T-helper 2 cell treated with Interferon-gamma antibody and Interleukin-4, amounts not matched to agents 5 μg/mL and 100 μg/mL, for 36 hours (primary cell): ENCODE data around the gene PCDHB6.
"Not testable (repeated sequence)": the region's sequence is repeated elsewhere in the genome, so short reads cannot be mapped to it uniquely, and the experiment has no call there.

Experiments
- DNase-seq: peaks from one replicate; pipeline ENCODE4 v3.0.0; 2021; ENCODE audit warnings: low spot score
- H3K27ac Mint-ChIP-seq: one replicate; pipeline ENCODE4 v1.8.0; 2021; ENCODE audit warnings: mild to moderate bottlenecking, mixed read lengths
- H3K27me3 Mint-ChIP-seq: one replicate; pipeline ENCODE4 v1.8.0; 2021; ENCODE audit warnings: low read depth, mixed read lengths
- H3K36me3 Mint-ChIP-seq: one replicate; pipeline ENCODE4 v1.8.0; 2021; ENCODE audit warnings: low read depth, mixed read lengths
- H3K4me1 Mint-ChIP-seq: one replicate; pipeline ENCODE4 v1.8.0; 2021; ENCODE audit warnings: low read depth, mixed read lengths
- H3K4me3 Mint-ChIP-seq: one replicate; pipeline ENCODE4 v1.8.0; 2022; ENCODE audit warnings: mild to moderate bottlenecking, moderate library complexity, mixed read lengths
- H3K9me3 Mint-ChIP-seq: one replicate; pipeline ENCODE4 v1.8.0; 2021; ENCODE audit warnings: mixed read lengths

Gene PCDHB6

GRCh38 chr5:141149812-141150211, at the start of gene PCDHB6:
TSS of gene PCDHB6 (plus strand) at chr5:141150057. CDS start at chr5:141150258, 201 bp downstream.
- Mint-ChIP-seq H3K27me3 (no peaks in the 10 kb centered on the region), H3K36me3 (peaks cover 3% of the 10 kb centered on the region), H3K27ac (no peak within 1 kb of the TSS), H3K4me3 (no peak within 1 kb of the TSS), H3K9me3 (peaks cover 37% of the 10 kb centered on the region), H3K4me1 (no peaks in the 10 kb centered on the region)
- no peak for DNase-seq

GRCh38 chr5:141100243-141100805, 49.5 kb upstream of the PCDHB6 start, which contains the start of gene PCDHB3:
TSS of gene PCDHB3 (plus strand) at chr5:141100473. CDS start at chr5:141100650, 177 bp downstream.
- no peak for DNase-seq
- H3K4me3 Mint-ChIP-seq, result no peak within 1 kb of the TSS
- no peaks in the 10 kb centered on the region for H3K4me1 Mint-ChIP-seq
- H3K36me3 Mint-ChIP-seq, result no peaks in the 10 kb centered on the region
- H3K27me3 Mint-ChIP-seq, result no peaks in the 10 kb centered on the region
- no peak within 1 kb of the TSS for H3K27ac Mint-ChIP-seq
- H3K9me3 Mint-ChIP-seq, result peaks cover 32% of the 10 kb centered on the region

GRCh38 chr5:141101059-141101458, 48.8 kb upstream of the PCDHB6 start:
- Mint-ChIP-seq H3K9me3 (peaks cover 29% of the 10 kb centered on the region), H3K4me1 (no peaks in the 10 kb centered on the region), H3K4me3 (no peak overlapping the region), H3K36me3 (no peaks in the 10 kb centered on the region), H3K27me3 (no peaks in the 10 kb centered on the region), H3K27ac (no peak overlapping the region)
- no peak for DNase-seq

GRCh38 chr5:141102070-141102469, 47.8 kb upstream of the PCDHB6 start:
- not testable (repeated sequence) for H3K36me3 Mint-ChIP-seq, H3K4me1 Mint-ChIP-seq, H3K27me3 Mint-ChIP-seq, H3K4me3 Mint-ChIP-seq, DNase-seq, H3K27ac Mint-ChIP-seq
- peaks cover 30% of the 10 kb centered on the region for H3K9me3 Mint-ChIP-seq

DNA sequence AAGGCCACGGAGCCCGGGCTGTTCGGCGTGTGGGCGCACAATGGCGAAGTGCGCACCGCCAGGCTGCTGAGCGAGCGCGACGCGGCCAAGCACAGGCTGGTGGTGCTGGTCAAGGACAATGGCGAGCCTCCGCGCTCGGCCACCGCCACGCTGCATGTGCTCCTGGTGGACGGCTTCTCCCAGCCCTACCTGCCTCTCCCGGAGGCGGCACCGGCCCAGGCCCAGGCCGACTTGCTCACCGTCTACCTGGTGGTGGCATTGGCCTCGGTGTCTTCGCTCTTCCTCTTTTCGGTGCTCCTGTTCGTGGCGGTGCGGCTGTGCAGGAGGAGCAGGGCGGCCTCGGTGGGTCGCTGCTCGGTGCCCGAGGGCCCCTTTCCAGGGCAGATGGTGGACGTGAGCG, 47.4 kb upstream of the PCDHB6 start:
- not testable (repeated sequence) for H3K36me3 Mint-ChIP-seq, H3K27me3 Mint-ChIP-seq, DNase-seq, H3K4me1 Mint-ChIP-seq, H3K4me3 Mint-ChIP-seq, H3K27ac Mint-ChIP-seq
- peaks cover 34% of the 10 kb centered on the region for H3K9me3 Mint-ChIP-seq

DNA sequence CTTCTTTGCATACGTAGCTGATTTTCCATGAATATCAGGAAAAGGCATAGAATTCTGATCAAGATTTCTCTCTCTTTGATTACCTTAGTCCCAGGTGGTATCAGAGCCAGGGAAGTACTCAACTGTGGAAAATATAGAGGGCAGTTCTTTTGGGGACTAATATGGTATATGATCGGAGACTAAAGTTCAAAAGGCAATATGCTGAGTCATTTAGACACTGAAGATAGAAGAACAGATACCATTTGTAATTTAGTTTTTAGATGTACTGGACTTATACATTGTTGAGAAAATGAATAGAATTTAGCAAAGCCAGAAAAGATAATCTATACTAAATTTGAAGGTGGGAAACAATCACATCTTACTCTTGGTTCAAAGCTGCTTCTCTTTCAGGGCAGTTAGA, 44.5 kb upstream of the PCDHB6 start:
- no peaks in the 10 kb centered on the region for H3K4me1 Mint-ChIP-seq
- no peak overlapping the region for H3K27ac Mint-ChIP-seq
- no peak overlapping the region for H3K4me3 Mint-ChIP-seq
- no peaks in the 10 kb centered on the region for H3K36me3 Mint-ChIP-seq
- H3K27me3 Mint-ChIP-seq, result no peaks in the 10 kb centered on the region
- no peak for DNase-seq
- H3K9me3 Mint-ChIP-seq, result peaks cover 29% of the 10 kb centered on the region

GRCh38 chr5:141119250-141119649, 30.6 kb upstream of the PCDHB6 start:
- H3K4me3 Mint-ChIP-seq, result no peak overlapping the region
- no peaks in the 10 kb centered on the region for H3K4me1 Mint-ChIP-seq
- H3K36me3 Mint-ChIP-seq, result no peaks in the 10 kb centered on the region
- no peaks in the 10 kb centered on the region for H3K27me3 Mint-ChIP-seq
- DNase-seq, result no peak
- peaks cover 36% of the 10 kb centered on the region for H3K9me3 Mint-ChIP-seq
- no peak overlapping the region for H3K27ac Mint-ChIP-seq

- no peak for DNase-seq
Measured at GRCh38 chr5:141121563-141121962, 28.3 kb upstream of the PCDHB6 start, which contains the start of gene PCDHB4. TSS of gene PCDHB4 (plus strand) at chr5:141121818. CDS start at chr5:141121999, 181 bp downstream.

GRCh38 chr5:141121985-141122384, 27.9 kb upstream of the PCDHB6 start:
- DNase-seq, result no peak
- Mint-ChIP-seq H3K27ac (no peak overlapping the region), H3K4me1 (no peaks in the 10 kb centered on the region), H3K9me3 (peaks cover 16% of the 10 kb centered on the region), H3K4me3 (no peak overlapping the region), H3K27me3 (no peaks in the 10 kb centered on the region), H3K36me3 (no peaks in the 10 kb centered on the region)

More at GRCh38 chr5:141121563-141121962, 28.3 kb upstream of the PCDHB6 start, which contains the start of gene PCDHB4:
- Mint-ChIP-seq H3K9me3 (peaks cover 19% of the 10 kb centered on the region), H3K36me3 (no peaks in the 10 kb centered on the region), H3K4me3 (no peak within 1 kb of the TSS), H3K4me1 (no peaks in the 10 kb centered on the region), H3K27ac (no peak within 1 kb of the TSS), H3K27me3 (no peaks in the 10 kb centered on the region)

- H3K36me3 Mint-ChIP-seq, H3K27me3 Mint-ChIP-seq, DNase-seq, H3K27ac Mint-ChIP-seq, H3K4me1 Mint-ChIP-seq, H3K4me3 Mint-ChIP-seq: not testable (repeated sequence)
- H3K9me3 Mint-ChIP-seq, result peaks cover 16% of the 10 kb centered on the region
Measured at GRCh38 chr5:141123396-141124135, 26.3 kb upstream of the PCDHB6 start.

DNA sequence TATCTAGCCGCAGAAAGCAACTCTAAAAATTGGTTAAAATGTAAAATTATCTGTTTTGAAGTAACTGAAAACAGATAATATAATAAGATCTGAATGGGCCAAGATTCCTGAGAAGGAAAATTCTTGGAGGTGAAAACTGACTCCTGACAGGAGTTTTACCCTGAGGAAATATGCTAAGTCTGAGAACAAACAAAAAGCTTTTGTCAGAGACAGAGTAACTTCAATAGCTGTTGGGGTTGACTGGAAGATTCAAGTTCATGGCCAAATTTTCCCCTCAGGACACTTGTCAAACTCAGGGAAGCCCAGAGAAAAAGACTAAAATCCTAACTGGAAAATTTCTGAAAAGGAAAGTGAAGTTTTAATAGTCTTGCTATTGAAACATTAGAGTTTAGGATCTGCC, 22.6 kb upstream of the PCDHB6 start:
- no peaks in the 10 kb centered on the region for H3K4me1 Mint-ChIP-seq
- no peaks in the 10 kb centered on the region for H3K36me3 Mint-ChIP-seq
- DNase-seq, result no peak
- H3K9me3 Mint-ChIP-seq, result peaks cover 13% of the 10 kb centered on the region
- H3K27ac Mint-ChIP-seq, result no peak overlapping the region
- H3K27me3 Mint-ChIP-seq, result no peaks in the 10 kb centered on the region
- H3K4me3 Mint-ChIP-seq, result no peak overlapping the region

DNA sequence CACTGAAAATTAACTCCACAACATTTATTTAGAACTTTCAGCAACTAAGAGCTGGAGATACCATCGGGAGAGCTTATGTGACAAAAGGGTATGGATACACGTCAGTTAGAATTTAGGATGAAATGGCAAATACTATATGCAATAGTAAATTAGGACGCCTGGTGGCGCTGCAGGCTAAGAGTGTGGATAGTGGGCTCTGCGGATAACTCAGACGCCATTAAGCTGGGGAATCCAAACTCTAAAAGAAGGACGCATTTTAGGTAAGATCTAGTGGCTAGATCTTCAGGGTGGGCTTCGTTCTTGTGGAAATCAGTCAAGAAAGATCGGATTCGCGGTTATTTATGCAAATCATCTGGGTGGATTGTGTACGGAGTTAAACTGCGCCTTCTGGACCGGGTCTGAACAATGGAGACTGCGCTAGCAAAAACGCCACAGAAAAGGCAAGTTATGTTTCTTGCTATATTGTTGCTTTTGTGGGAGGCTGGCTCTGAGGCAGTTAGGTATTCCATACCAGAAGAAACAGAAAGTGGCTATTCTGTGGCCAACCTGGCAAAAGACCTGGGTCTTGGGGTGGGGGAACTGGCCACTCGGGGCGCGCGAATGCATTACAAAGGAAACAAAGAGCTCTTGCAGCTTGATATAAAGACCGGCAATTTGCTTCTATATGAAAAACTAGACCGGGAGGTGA, 14.7 kb upstream of the PCDHB6 start, which contains the start of gene PCDHB5:
Gene PCDHB5, plus strand, starts transcription at position 177 of the 688 bp plus-strand sequence. Its CDS starts 229 bp downstream, at position 406.
- H3K36me3 Mint-ChIP-seq, result peaks cover 2% of the 10 kb centered on the region
- no peak for DNase-seq
- peak within 1 kb of the TSS; percentile 20 for H3K4me3 Mint-ChIP-seq
- peaks cover 35% of the 10 kb centered on the region for H3K9me3 Mint-ChIP-seq
- H3K4me1 Mint-ChIP-seq, result no peaks in the 10 kb centered on the region
- H3K27ac Mint-ChIP-seq, result no peak within 1 kb of the TSS
- no peaks in the 10 kb centered on the region for H3K27me3 Mint-ChIP-seq

GRCh38 chr5:141135718-141136266, 14.1 kb upstream of the PCDHB6 start:
- H3K27ac Mint-ChIP-seq, result no peak overlapping the region
- peak overlapping the region; percentile 20 for H3K4me3 Mint-ChIP-seq
- H3K9me3 Mint-ChIP-seq, result peaks cover 35% of the 10 kb centered on the region
- peaks cover 2% of the 10 kb centered on the region for H3K36me3 Mint-ChIP-seq
- no peaks in the 10 kb centered on the region for H3K4me1 Mint-ChIP-seq
- no peaks in the 10 kb centered on the region for H3K27me3 Mint-ChIP-seq
- no peak for DNase-seq

DNA sequence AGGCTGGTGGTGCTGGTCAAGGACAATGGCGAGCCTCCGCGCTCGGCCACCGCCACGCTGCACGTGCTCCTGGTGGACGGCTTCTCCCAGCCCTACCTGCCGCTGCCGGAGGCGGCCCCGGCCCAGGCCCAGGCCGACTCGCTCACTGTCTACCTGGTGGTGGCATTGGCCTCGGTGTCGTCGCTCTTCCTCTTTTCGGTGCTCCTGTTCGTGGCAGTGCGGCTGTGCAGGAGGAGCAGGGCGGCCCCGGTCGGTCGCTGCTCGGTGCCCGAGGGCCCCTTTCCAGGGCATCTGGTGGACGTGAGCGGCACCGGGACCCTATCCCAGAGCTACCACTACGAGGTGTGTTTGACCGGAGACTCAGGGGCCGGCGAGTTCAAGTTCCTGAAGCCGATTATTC, 12.5 kb upstream of the PCDHB6 start:
- not testable (repeated sequence) for H3K27ac Mint-ChIP-seq, H3K4me1 Mint-ChIP-seq, DNase-seq, H3K27me3 Mint-ChIP-seq, H3K4me3 Mint-ChIP-seq, H3K36me3 Mint-ChIP-seq
- peaks cover 35% of the 10 kb centered on the region for H3K9me3 Mint-ChIP-seq
